ENCODE measurements around the gene CASZ1.

DNA sequence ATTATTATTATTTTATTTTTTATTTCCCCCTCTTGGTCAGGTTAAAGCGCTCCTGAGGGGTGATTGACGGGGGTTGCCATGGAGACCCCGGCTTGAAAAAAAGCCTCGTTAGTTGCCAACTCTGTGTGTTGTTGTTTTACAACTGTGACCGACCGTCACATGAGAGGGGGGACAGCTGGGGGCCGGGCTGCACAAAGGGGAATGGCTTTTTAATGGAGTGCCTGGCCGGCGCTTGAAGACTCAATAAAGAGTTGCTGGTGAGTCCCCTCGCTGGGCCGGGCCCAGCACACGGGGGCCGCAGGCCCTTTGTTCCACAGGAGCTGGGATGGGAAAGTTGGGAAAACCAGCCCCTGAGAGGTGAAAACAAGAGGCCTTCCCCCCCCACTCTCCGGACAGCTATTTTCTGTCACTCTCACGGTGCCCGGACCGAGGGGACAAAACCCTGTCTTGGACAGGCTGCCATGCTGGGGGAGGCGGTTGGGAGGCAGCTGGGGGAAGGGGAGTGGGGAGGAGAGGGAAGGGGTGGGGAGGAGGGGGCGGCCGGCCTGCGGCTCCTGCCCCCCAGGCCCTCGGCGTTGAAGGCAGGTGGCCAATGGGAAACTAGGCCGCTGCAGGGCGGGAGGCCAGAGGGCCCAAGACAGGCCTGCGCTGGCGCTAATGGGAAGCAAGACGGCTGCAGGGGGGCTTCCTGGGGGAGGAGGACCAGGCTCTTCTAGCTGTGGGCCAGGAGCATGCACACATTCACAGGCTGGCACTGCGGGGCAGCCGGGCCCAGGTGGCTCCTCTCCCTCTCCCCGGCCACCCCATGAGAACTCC is 67.6 kb downstream of the CASZ1 start:
- TF ChIP-seq, protein P1, sequence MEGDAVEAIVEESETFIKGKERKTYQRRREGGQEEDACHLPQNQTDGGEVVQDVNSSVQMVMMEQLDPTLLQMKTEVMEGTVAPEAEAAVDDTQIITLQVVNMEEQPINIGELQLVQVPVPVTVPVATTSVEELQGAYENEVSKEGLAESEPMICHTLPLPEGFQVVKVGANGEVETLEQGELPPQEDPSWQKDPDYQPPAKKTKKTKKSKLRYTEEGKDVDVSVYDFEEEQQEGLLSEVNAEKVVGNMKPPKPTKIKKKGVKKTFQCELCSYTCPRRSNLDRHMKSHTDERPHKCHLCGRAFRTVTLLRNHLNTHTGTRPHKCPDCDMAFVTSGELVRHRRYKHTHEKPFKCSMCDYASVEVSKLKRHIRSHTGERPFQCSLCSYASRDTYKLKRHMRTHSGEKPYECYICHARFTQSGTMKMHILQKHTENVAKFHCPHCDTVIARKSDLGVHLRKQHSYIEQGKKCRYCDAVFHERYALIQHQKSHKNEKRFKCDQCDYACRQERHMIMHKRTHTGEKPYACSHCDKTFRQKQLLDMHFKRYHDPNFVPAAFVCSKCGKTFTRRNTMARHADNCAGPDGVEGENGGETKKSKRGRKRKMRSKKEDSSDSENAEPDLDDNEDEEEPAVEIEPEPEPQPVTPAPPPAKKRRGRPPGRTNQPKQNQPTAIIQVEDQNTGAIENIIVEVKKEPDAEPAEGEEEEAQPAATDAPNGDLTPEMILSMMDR (IDR thresholded peaks at IDR 0.05 in 8 of 11, conservative IDR thresholded peaks at IDR 0.05 in 3 of 11), result no peak
- no peak for TF ChIP-seq POLR2A (IDR thresholded peaks at IDR 0.05)

Data from spleen (tissue), 7 donors.